Non-pigmented ciliary epithelial cell (primary cell): Measurements from ENCODE around the gene HOXD13.

Experiments used
- DNase-seq: peaks from one replicate; pipeline ENCODE4 v3.0.0-alpha.2; 2010; ENCODE audit warnings: low read depth

The HOXD13 gene

GRCh38 chr2:176121190-176122051 is 28.9 kb downstream of the HOXD13 start:
- DNase-seq = no peak

GRCh38 chr2:176122052-176122682 is 29.6 kb downstream of the HOXD13 start:
- no peak for DNase-seq

- DNase-seq = no peak
Observed at GRCh38 chr2:176122683-176123410, 30.3 kb downstream of the HOXD13 start, which contains the start of gene HOXD9. HOXD9 (plus strand) TSS chr2:176122719; CDS start chr2:176122769, 50 bp downstream.

- DNase-seq = no peak
Observed at GRCh38 chr2:176123411-176124109, 31.0 kb downstream of the HOXD13 start.

GRCh38 chr2:176124110-176124946 is 31.8 kb downstream of the HOXD13 start:
- DNase-seq = no peak

GRCh38 chr2:176124947-176125771 is 32.6 kb downstream of the HOXD13 start:
- no peak for DNase-seq

GRCh38 chr2:176125772-176126054 is 33.2 kb downstream of the HOXD13 start:
- no peak for DNase-seq

- peak; percentile 8 for DNase-seq
Observed at GRCh38 chr2:176126929-176127773, 34.6 kb downstream of the HOXD13 start.

- no peak for DNase-seq
Observed at GRCh38 chr2:176127774-176128072, 35.2 kb downstream of the HOXD13 start.

- DNase-seq = no peak
Observed at GRCh38 chr2:176128172-176128981, 35.9 kb downstream of the HOXD13 start.

- DNase-seq = no peak
Observed at GRCh38 chr2:176128982-176129796, 36.7 kb downstream of the HOXD13 start, which contains the start of gene HOXD8. HOXD8 (plus strand) TSS chr2:176129705; CDS start chr2:176130367, 662 bp downstream.

GRCh38 chr2:176129813-176130146 is 37.3 kb downstream of the HOXD13 start:
- no peak for DNase-seq

GRCh38 chr2:176130147-176130956 is 37.8 kb downstream of the HOXD13 start:
- DNase-seq = no peak

GRCh38 chr2:176130957-176131847 is 38.7 kb downstream of the HOXD13 start:
- DNase-seq = no peak

- no peak for DNase-seq
Observed at GRCh38 chr2:176131848-176132158, 39.3 kb downstream of the HOXD13 start.
